HG03342 (cell line): ENCODE results near the gene CISD1.

Experiments
- ATAC-seq: cut with Tn5 transposase; IDR thresholded peaks from one replicate; pipeline ENCODE4 v1.9.1; 2021; ENCODE audit warnings: mild to moderate bottlenecking, moderate library complexity; ENCODE audit not compliant: unreplicated experiment

The CISD1 gene

GRCh38 chr10:58264780-58265179 is 4.2 kb upstream of the CISD1 start:
- no peak for ATAC-seq

GRCh38 chr10:58265249-58265648 is 3.7 kb upstream of the CISD1 start:
- no peak for ATAC-seq

- peak; percentile 16 for ATAC-seq
These were observed 2.7 kb upstream of the CISD1 start for GRCh38 chr10:58266003-58266825.

GRCh38 chr10:58266826-58267712 is 1.9 kb upstream of the CISD1 start:
- ATAC-seq = peak; percentile 4

GRCh38 chr10:58267713-58268453 is 1.1 kb upstream of the CISD1 start, which contains the start of gene IPMK:
TSS of gene IPMK (minus strand) at chr10:58267894. CDS start at chr10:58267611, 283 bp downstream.
- ATAC-seq = peak; percentile 63

- ATAC-seq = peak; percentile 0
These were observed 462 bp upstream of the CISD1 start for GRCh38 chr10:58268454-58268945.

GRCh38 chr10:58269782-58270290 is 874 bp downstream of the CISD1 start:
- ATAC-seq = no peak

GRCh38 chr10:58275261-58275660 is 6.3 kb downstream of the CISD1 start:
- ATAC-seq = no peak

- ATAC-seq = no peak
These were observed 6.9 kb downstream of the CISD1 start for GRCh38 chr10:58275908-58276307.

- ATAC-seq = no peak
These were observed 9.5 kb downstream of the CISD1 start for GRCh38 chr10:58278274-58278961.

GRCh38 chr10:58278962-58279307 is 10.0 kb downstream of the CISD1 start:
- no peak for ATAC-seq

- no peak for ATAC-seq
These were observed 11.5 kb downstream of the CISD1 start for GRCh38 chr10:58280477-58280876.

GRCh38 chr10:58281092-58281752 is 12.3 kb downstream of the CISD1 start:
- no peak for ATAC-seq

- ATAC-seq = peak; percentile 99
These were observed 13.7 kb downstream of the CISD1 start for GRCh38 chr10:58282615-58283014.

GRCh38 chr10:58291538-58292174 is 22.7 kb downstream of the CISD1 start:
- peak; percentile 85 for ATAC-seq

GRCh38 chr10:58293989-58294388 is 25.0 kb downstream of the CISD1 start:
- ATAC-seq = no peak

- peak; percentile 94 for ATAC-seq
These were observed 30.6 kb downstream of the CISD1 start for GRCh38 chr10:58299580-58299979.

- ATAC-seq = no peak
These were observed 31.7 kb downstream of the CISD1 start for GRCh38 chr10:58300676-58301075.

GRCh38 chr10:58302254-58302653 is 33.3 kb downstream of the CISD1 start:
- ATAC-seq = no peak
